HUES6 (cell line): ENCODE results near the gene ERI2.
"Not testable (repeated sequence)": the region's sequence is repeated elsewhere in the genome, so short reads cannot be mapped to it uniquely, and the experiment has no call there.

Experiments used
- H3K27ac ChIP-seq: 2 replicates; pipeline ENCODE4 v1.7.0; 2013; ENCODE audit warnings: low read depth, mild to moderate bottlenecking, low read length, inconsistent platforms
- H3K27me3 ChIP-seq: 2 replicates; pipeline ENCODE4 v1.6.1; 2013; ENCODE audit warnings: low read length; ENCODE audit not compliant: control insufficient read depth, insufficient read depth
- H3K36me3 ChIP-seq: 2 replicates; pipeline ENCODE4 v1.6.1; 2013; ENCODE audit warnings: low read length; ENCODE audit not compliant: control insufficient read depth, insufficient read depth
- H3K4me1 ChIP-seq: 2 replicates; pipeline ENCODE4 v1.6.1; 2013; ENCODE audit warnings: low read length; ENCODE audit not compliant: control insufficient read depth, insufficient read depth
- H3K4me3 ChIP-seq: 2 replicates; pipeline ENCODE4 v1.5.1; 2013; ENCODE audit warnings: low read depth, low read length
- H3K9ac ChIP-seq: one replicate; pipeline ENCODE4 v1.6.1; 2013; ENCODE audit warnings: mild to moderate bottlenecking, low read length
- H3K9me3 ChIP-seq: 2 replicates; pipeline ENCODE4 v1.6.1; 2013; ENCODE audit warnings: low read depth, low read length; ENCODE audit not compliant: control insufficient read depth, insufficient read depth

Gene ERI2

DNA sequence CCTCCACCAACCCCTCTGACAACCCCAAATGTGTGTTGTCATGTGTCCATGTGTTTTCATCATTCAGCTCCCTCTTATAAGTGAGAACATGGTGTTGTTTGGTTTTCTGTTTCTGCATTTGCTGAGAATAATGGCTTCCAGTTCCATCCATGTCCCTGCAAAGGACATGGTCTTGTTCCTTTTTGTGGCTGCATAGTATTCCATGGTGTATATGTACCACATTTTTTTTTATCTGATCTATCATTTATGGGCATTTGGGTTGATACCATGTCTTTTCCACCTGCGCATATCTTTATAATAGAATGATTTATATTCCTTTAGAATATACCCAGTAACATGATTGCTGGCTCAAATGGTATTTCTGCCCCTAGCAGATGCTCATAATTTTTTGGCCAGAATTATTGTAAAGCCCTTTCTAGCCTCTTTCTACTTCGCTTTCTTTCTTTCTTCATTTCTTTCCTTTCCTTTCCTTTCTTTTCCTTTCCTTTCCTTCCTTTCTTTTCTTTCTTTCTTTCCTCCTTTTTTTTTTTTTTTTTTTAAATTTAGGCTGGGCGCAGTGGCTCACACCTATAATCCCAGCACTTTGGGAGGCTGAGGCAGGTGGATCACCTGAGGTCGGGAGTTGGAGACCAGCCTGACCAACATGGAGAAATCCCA, 12.8 kb upstream of the ERI2 start:
- H3K36me3 ChIP-seq, result peaks cover 48% of the 10 kb centered on the region
- H3K9me3 ChIP-seq, result no peaks in the 10 kb centered on the region
- no peak overlapping the region for H3K27ac ChIP-seq
- H3K9ac ChIP-seq, result no peak overlapping the region
- H3K4me1 ChIP-seq, result no peaks in the 10 kb centered on the region
- no peaks in the 10 kb centered on the region for H3K27me3 ChIP-seq
- no peak overlapping the region for H3K4me3 ChIP-seq

DNA sequence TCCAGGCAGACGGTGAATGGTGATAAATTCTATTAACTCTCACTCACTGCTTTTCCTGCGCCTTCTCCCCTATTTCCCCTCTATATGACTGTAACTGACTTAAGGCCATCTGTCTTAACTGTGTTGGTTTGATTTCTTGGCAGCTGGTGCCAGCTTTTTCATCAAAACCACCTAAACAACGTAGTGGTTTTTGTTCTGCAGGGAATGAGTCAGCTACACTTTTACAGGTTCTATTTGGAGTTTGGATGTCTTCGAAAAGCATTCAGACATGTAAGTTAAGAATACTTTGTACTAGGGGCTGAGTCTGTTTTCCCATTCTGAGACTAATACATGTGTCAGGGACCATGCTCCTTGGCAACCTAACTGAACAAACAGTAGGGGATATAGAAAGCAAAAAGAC, 8.5 kb upstream of the ERI2 start:
- peaks cover 36% of the 10 kb centered on the region for H3K36me3 ChIP-seq

DNA sequence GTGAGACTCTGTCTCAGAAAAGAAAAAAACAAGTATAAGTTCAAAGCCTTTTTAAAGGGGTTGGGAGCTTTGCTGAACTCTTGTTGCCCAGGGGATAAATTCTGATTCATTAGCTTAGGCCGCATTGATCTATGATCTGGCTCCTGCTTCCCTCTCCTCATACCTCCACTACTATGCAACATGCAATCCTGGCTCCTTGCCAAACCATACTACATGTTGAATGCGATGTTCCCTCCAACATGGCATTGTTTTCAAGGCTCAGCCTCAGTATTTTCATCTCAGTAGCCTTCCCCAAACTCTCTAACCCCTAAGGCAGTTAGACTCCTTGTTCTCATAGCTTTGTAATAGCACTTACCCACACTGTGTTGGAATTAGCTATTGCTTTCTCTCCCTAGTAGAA, 6.2 kb upstream of the ERI2 start:
- no peak overlapping the region for H3K9ac ChIP-seq
- no peak overlapping the region for H3K4me3 ChIP-seq
- H3K9me3 ChIP-seq, result no peaks in the 10 kb centered on the region
- H3K27ac ChIP-seq, result no peak overlapping the region
- H3K27me3 ChIP-seq, result no peaks in the 10 kb centered on the region
- no peaks in the 10 kb centered on the region for H3K4me1 ChIP-seq
- peaks cover 24% of the 10 kb centered on the region for H3K36me3 ChIP-seq

More for the DNA sequence above, 8.5 kb upstream of the ERI2 start:
- H3K4me1 ChIP-seq, result no peaks in the 10 kb centered on the region
- no peaks in the 10 kb centered on the region for H3K27me3 ChIP-seq
- no peak overlapping the region for H3K27ac ChIP-seq
- no peaks in the 10 kb centered on the region for H3K9me3 ChIP-seq
- no peak overlapping the region for H3K4me3 ChIP-seq
- H3K9ac ChIP-seq, result no peak overlapping the region

DNA sequence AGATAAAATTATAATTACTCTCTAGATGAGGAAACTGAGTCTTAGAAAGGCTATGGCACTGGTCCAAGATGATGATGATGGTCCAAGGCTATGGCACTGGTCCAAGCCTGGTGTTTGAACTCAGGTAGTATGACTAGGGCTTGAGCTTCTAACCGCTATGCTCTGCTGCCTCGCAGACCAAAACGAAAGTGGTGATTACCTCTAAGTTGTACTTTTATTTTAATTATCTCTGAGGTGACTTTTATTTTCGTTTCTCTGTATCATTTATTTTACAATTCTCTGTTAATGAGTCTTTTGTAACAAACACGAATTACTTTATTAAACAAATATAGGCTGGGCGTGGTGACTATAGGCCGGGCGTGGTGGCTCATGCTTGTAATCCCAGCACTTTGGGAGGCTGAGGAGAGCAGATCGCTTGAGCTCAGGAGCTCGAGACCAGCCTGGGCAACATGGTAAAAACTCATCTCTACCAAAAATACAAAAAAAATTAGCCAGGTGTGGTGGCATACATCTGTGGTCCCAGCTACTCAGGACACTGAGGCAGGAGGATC, 5.7 kb upstream of the ERI2 start:
- no peaks in the 10 kb centered on the region for H3K4me1 ChIP-seq
- H3K27me3 ChIP-seq, result no peaks in the 10 kb centered on the region
- H3K9ac ChIP-seq, result no peak overlapping the region
- peaks cover 23% of the 10 kb centered on the region for H3K36me3 ChIP-seq
- H3K27ac ChIP-seq, result no peak overlapping the region
- H3K9me3 ChIP-seq, result no peaks in the 10 kb centered on the region
- no peak overlapping the region for H3K4me3 ChIP-seq

DNA sequence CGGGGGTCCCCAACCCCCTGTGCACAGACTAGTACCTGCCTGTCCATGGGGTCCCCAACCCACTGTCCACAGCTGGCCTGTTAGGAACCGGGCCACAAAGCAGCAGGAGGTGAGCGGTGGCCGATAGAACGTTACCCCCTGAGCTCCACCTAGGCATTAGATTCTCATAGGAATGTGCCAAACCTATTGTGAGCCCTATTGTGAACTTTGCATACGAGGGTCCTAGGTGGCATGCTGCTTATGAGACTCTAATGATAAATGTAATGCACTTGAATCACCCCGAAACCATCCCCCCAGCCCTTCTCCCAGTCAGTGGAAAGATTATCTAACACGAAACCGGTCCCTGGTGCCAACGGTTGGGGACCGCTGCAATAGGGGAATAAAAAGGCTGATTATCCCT, 1.6 kb upstream of the ERI2 start:
- no peak overlapping the region for H3K4me3 ChIP-seq
- no peaks in the 10 kb centered on the region for H3K27me3 ChIP-seq
- no peak overlapping the region for H3K27ac ChIP-seq
- no peak overlapping the region for H3K9ac ChIP-seq
- no peaks in the 10 kb centered on the region for H3K4me1 ChIP-seq
- H3K36me3 ChIP-seq, result peaks cover under 1% of the 10 kb centered on the region; the same call in 1 of the 2 replicates
- no peaks in the 10 kb centered on the region for H3K9me3 ChIP-seq

DNA sequence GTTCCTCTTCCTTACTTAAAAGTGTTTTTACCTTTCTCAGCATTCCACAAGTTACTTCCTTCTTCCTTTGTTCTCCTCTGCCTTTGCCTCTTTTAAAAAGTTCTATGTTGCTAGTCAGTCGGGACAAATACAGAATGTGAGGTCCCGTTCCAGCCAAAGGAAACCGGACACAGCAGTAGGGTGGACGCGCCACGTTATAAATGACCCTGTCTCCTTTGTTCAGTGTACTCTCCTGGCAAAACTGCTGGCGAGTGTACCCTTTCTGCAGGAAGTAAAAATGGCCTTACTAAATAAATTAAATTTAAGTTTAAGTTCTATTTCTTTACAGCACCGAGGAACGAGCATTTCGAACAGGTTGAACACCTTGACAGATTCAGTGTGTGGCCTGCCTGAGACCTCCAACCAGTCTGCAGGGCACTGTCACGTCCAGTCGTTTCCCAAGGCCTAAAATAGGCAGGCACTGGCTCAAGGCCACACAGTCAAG, 546 bp downstream of the ERI2 start:
- H3K9me3 ChIP-seq, H3K27me3 ChIP-seq, H3K36me3 ChIP-seq, H3K4me1 ChIP-seq: not testable (repeated sequence)
- Histone ChIP-seq H3K27ac (peak overlapping the region; percentile 63; the same call in 1 of the 2 replicates), H3K4me3 (peak overlapping the region; percentile 95), H3K9ac (peak overlapping the region; percentile 98)

DNA sequence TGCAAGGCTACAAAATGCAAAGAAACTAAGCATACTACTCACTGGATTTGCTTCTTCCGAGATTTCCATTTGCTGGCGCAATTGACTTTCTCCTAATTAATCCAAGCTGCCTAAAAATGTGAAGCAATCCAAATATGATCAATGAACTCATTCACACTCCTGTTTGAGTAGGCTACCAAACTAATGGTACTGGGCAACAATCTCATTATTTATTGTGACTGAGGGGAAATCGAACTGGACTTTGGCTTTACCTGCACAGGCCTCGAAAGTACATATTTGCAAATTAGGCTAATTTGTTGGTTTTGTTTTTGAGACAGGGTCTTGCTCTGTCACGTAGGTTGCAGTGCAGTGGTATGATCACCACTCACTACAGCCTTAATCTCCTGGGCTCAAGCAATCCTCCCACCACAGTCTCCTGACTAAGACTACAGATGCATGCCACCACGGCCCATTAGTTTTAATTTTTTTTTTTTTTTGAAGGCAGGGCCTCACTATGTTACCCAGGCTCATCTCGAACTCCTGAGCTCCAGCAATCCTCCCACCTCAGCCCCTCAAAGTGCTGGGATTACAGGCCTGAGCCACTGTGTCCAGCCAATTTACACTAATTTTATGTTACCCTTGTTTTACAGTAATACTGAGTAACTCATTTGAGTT, 2.6 kb downstream of the ERI2 start:
- Histone ChIP-seq H3K9me3 (no peaks in the 10 kb centered on the region), H3K36me3 (peaks cover 17% of the 10 kb centered on the region; the same call in 1 of the 2 replicates), H3K27me3 (no peaks in the 10 kb centered on the region), H3K27ac (no peak overlapping the region), H3K4me3 (no peak overlapping the region), H3K9ac (no peak overlapping the region), H3K4me1 (no peaks in the 10 kb centered on the region)

DNA sequence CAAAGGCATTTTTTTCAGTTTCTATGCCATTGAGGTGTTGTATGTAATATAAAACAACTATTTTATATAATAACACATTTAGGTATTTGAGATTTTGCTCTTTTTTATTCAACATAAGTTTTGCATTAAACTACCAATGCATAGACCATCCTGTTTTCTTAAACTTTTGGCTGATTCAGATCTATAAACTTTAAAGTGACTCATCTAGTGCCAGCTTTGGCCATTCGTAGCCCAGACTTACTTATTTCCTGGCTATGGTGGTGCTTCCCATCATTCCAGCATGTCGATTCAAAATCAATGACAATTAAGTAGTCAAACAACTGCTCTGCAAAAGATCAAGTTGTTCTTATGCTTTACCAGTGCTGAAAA, 3.1 kb downstream of the ERI2 start:
- peaks cover 22% of the 10 kb centered on the region for H3K36me3 ChIP-seq
- H3K4me3 ChIP-seq, result no peak overlapping the region
- no peaks in the 10 kb centered on the region for H3K4me1 ChIP-seq
- H3K27ac ChIP-seq, result no peak overlapping the region
- no peaks in the 10 kb centered on the region for H3K27me3 ChIP-seq
- H3K9ac ChIP-seq, result no peak overlapping the region
- no peaks in the 10 kb centered on the region for H3K9me3 ChIP-seq

DNA sequence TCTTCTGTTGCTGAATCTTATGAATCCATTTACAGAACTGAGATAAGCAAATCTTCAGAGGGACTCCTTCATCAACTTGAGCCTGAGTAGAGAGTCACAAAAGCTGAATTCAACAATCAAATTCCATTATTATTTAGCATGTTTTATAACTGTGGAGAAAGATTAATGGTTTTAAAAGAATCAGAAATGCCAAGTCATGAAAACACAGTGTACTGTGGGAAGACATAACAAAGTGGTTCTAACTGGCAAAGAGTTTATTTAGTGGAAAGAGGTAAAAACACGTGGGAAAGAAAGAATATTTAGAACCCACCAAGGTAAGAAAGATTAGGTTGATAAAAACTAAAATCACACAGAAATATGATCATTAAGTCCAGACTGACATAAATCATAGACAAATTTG, 5.0 kb downstream of the ERI2 start:
- Histone ChIP-seq H3K27me3 (no peaks in the 10 kb centered on the region), H3K9ac (no peak overlapping the region), H3K27ac (no peak overlapping the region), H3K9me3 (no peaks in the 10 kb centered on the region), H3K36me3 (peaks cover 29% of the 10 kb centered on the region), H3K4me1 (no peaks in the 10 kb centered on the region), H3K4me3 (no peak overlapping the region)

DNA sequence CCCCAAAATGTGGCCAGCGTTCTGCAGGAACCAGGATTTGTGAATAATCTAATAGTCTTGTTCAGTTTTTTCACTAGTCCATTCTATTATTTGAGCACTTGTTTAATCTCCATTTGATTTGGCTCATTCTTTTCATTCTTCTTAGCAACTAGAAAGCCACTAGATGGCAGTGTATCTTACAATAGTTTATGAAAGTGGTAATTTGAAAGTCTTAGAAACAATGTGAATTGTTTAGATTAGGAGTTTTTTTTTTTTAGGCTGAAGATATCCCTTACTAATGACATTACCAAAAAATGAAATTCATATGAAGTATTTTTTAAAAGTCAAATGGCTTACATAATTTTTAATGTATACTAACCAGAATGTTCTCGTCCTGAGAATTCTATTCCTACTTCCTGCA, 6.7 kb downstream of the ERI2 start:
- Histone ChIP-seq H3K9ac (no peak overlapping the region), H3K36me3 (peaks cover 33% of the 10 kb centered on the region), H3K4me3 (no peak overlapping the region), H3K27me3 (no peaks in the 10 kb centered on the region), H3K4me1 (no peaks in the 10 kb centered on the region), H3K27ac (no peak overlapping the region), H3K9me3 (no peaks in the 10 kb centered on the region)

DNA sequence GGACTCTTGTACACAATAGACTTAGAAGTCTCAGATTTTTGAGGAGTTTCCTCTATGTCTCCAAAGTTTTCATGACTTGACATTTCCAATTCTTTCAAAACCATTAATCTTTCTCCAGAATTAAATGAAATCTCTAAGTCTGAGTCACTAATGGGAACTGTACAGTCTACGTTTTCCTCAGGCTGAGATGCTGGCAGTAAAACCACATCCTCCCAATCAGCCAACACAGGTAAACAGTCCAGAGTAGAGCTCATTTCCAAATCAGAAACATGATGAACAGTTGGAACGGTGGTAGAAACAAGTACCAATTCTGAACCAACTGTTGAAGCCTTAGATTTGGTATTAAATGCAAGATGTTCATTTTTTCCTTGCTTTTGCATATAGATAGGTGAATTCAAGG, 7.9 kb downstream of the ERI2 start:
- Histone ChIP-seq H3K4me1 (no peaks in the 10 kb centered on the region), H3K36me3 (peaks cover 33% of the 10 kb centered on the region), H3K27me3 (no peaks in the 10 kb centered on the region), H3K27ac (no peak overlapping the region), H3K4me3 (no peak overlapping the region), H3K9me3 (no peaks in the 10 kb centered on the region), H3K9ac (no peak overlapping the region)
